HEK293 (cell line): ENCODE results near the gene SLC5A10.

Experiments
- CTCF ChIA-PET: fragments of 350-600 bp; formaldehyde crosslinking; extraction: SDS; loops from one replicate; lab custom pipeline; 2021; ENCODE audit warnings: antibody characterized with exemption; lab: Yijun Ruan, JAX
- POLR2A ChIA-PET: fragments of 300-600 bp; formaldehyde crosslinking; extraction: SDS; loops from one replicate; lab custom pipeline; 2020; ENCODE audit warnings: antibody characterized with exemption, inconsistent platforms; lab: Yijun Ruan, JAX
- H3K27ac ChIP-seq: fragments of 200-500 bp; sonication (Bioruptor generic); 2 replicates; pipeline ENCODE4 v1.5.1; 2014; ENCODE audit warnings: low read depth, low read length, control low read depth, inconsistent platforms; ENCODE audit errors: extremely low read depth
- H3K36me3 ChIP-seq, 2 experiments: fragments of 200-500 bp in 1 of 2; sonication (Bioruptor generic) in 1 of 2; 1 replicate in 1 of 2; 2 replicates in 1 of 2; pipeline ENCODE4 v1.5.1; 2014 to 2017; ENCODE audit warnings: inconsistent platforms in 2 of 2, low read length in 2 of 2; ENCODE audit not compliant: control insufficient read depth in 2 of 2, insufficient read depth in 1 of 2
- H3K4me1 ChIP-seq: fragments of 200-500 bp; sonication (Bioruptor generic); 2 replicates; pipeline ENCODE4 v1.5.1; 2014; ENCODE audit warnings: mild to moderate bottlenecking, low read length, inconsistent platforms; ENCODE audit not compliant: control insufficient read depth, insufficient read depth
- H3K4me3 ChIP-seq: 2 replicates; pipeline ENCODE4 v1.5.1; 2011; ENCODE audit warnings: low read depth, mild to moderate bottlenecking, control low read depth, low read length, moderate library complexity
- H3K9me3 ChIP-seq: fragments of 200-500 bp; sonication (Bioruptor generic); 2 replicates; pipeline ENCODE4 v1.5.1; 2014; ENCODE audit warnings: low read depth, low read length, inconsistent platforms; ENCODE audit not compliant: control insufficient read depth, insufficient read depth
- GLIS2 ChIP-seq: fragments of 450-650 bp; formaldehyde crosslinking; IDR thresholded peaks from 2 replicates; pipeline ENCODE4 v1.5.1; 2016; ENCODE audit warnings: missing biosample characterization, missing genetic modification characterization
- IKZF3 ChIP-seq: fragments of 450-650 bp; IDR thresholded peaks from 2 replicates; pipeline ENCODE4 v1.5.0; 2018; ENCODE audit warnings: missing biosample characterization, mild to moderate bottlenecking, missing genetic modification characterization, moderate library complexity
- KLF17 ChIP-seq: fragments of 450-650 bp; formaldehyde crosslinking; IDR thresholded peaks from 2 replicates; pipeline ENCODE4 v1.5.1; 2016; ENCODE audit warnings: missing biosample characterization, missing genetic modification characterization
- PRDM4 ChIP-seq: fragments of 450-650 bp; formaldehyde crosslinking; IDR thresholded peaks from 2 replicates; pipeline ENCODE4 v1.5.1; 2017; ENCODE audit warnings: missing biosample characterization, missing genetic modification characterization
- PRDM6 ChIP-seq: fragments of 450-650 bp; formaldehyde crosslinking; IDR thresholded peaks from 2 replicates; pipeline ENCODE4 v1.5.1; 2017; ENCODE audit warnings: missing biosample characterization, missing genetic modification characterization
- TSHZ1 ChIP-seq: fragments of 450-650 bp; formaldehyde crosslinking; IDR thresholded peaks from 2 replicates; pipeline ENCODE4 v1.5.1; 2016; ENCODE audit warnings: missing biosample characterization, missing genetic modification characterization, borderline replicate concordance
- ZBTB49 ChIP-seq: fragments of 450-650 bp; formaldehyde crosslinking; IDR thresholded peaks from 2 replicates; pipeline ENCODE4 v1.5.1; 2016; ENCODE audit warnings: missing biosample characterization, missing genetic modification characterization, low read depth
- ZBTB6 ChIP-seq: fragments of 450-650 bp; formaldehyde crosslinking; IDR thresholded peaks from 2 replicates; pipeline ENCODE4 v1.5.1; 2017; ENCODE audit warnings: missing biosample characterization, missing genetic modification characterization
- ZBTB7A ChIP-seq: fragments of 450-650 bp; formaldehyde crosslinking; IDR thresholded peaks from 2 replicates; pipeline ENCODE4 v1.5.1; 2016; ENCODE audit warnings: low read depth, missing biosample characterization, missing genetic modification characterization
- ZNF174 ChIP-seq: fragments of 450-650 bp; formaldehyde crosslinking; IDR thresholded peaks from 2 replicates; pipeline ENCODE4 v1.5.0; 2017; ENCODE audit warnings: missing biosample characterization, mild to moderate bottlenecking, missing genetic modification characterization
- ZNF202 ChIP-seq: fragments of 450-650 bp; formaldehyde crosslinking; IDR thresholded peaks from 2 replicates; pipeline ENCODE4 v1.5.1; 2016; ENCODE audit warnings: missing biosample characterization, missing genetic modification characterization, borderline replicate concordance
- ZNF280D ChIP-seq: fragments of 450-650 bp; formaldehyde crosslinking; IDR thresholded peaks from 2 replicates; pipeline ENCODE4 v1.5.1; 2016; ENCODE audit warnings: missing biosample characterization, missing genetic modification characterization
- ZNF302 ChIP-seq: fragments of 450-650 bp; formaldehyde crosslinking; IDR thresholded peaks from 2 replicates; pipeline ENCODE4 v1.5.1; 2016; ENCODE audit warnings: missing biosample characterization, missing genetic modification characterization, low read depth
- ZNF341 ChIP-seq: fragments of 450-650 bp; formaldehyde crosslinking; IDR thresholded peaks from 2 replicates; pipeline ENCODE4; 2016; ENCODE audit warnings: low read depth, missing biosample characterization, missing genetic modification characterization
- ZNF398 ChIP-seq: fragments of 450-650 bp; formaldehyde crosslinking; IDR thresholded peaks from 2 replicates; pipeline ENCODE4 v1.5.1; 2017; ENCODE audit warnings: missing biosample characterization, missing genetic modification characterization
- ZNF544 ChIP-seq: fragments of 450-650 bp; formaldehyde crosslinking; IDR thresholded peaks from 2 replicates; pipeline ENCODE4 v1.5.0; 2017; ENCODE audit warnings: missing biosample characterization, missing genetic modification characterization
- ZNF548 ChIP-seq: fragments of 450-650 bp; formaldehyde crosslinking; IDR thresholded peaks from 2 replicates; pipeline ENCODE4 v1.5.1; 2016; ENCODE audit warnings: missing biosample characterization, missing genetic modification characterization
- ZNF555 ChIP-seq: fragments of 450-650 bp; formaldehyde crosslinking; conservative IDR thresholded peaks from 2 replicates; pipeline ENCODE4 v1.5.1; 2017; ENCODE audit warnings: missing biosample characterization, mild to moderate bottlenecking, missing genetic modification characterization, inconsistent platforms

SLC5A10 gene

GRCh38 chr17:18999394-18999793, 47.4 kb downstream of the SLC5A10 start:
- Histone ChIP-seq H3K4me1 (peaks cover 7% of the 10 kb centered on the region), H3K4me3 (no peak overlapping the region), H3K9me3 (no peaks in the 10 kb centered on the region), H3K27ac (no peak overlapping the region), H3K36me3 (peaks cover 3 to 63% of the 10 kb centered on the region in 2 experiments; a peak in 2 of 3 replicates)
- ChIA-PET POLR2A (no interaction called here), CTCF (interaction anchor here (0.7 kb wide), 2 partner anchors 266 to 296 kb away, joined by 3 read pairs; no protein-coding TSS in a partner anchor)
- TF ChIP-seq GLIS2 (tag by site-specific recombination) (no peak), TSHZ1 (tag by site-specific recombination) (no peak), ZNF341 (tag by site-specific recombination) (no peak), ZNF548 (tag by site-specific recombination) (no peak), ZNF302 (tag by site-specific recombination) (no peak), ZNF555 (tag by site-specific recombination) (no peak), ZNF280D (tag by site-specific recombination) (no peak), ZBTB49 (no peak), PRDM4 (no peak), ZNF202 (no peak), ZNF174 (tag by site-specific recombination) (no peak), KLF17 (tag by site-specific recombination) (no peak), ZNF398 (tag by site-specific recombination) (no peak), ZNF544 (tag by site-specific recombination) (no peak), IKZF3 (tag by site-specific recombination) (no peak), PRDM6 (no peak), ZBTB7A (no peak), ZBTB6 (no peak)
